MM.1S (cell line): ENCODE measurements around the gene GIPR.

Experiments used
- CTCF ChIP-seq: fragments of 300-600 bp; sonication (generic); IDR thresholded peaks from 2 replicates; pipeline ENCODE4 v1.5.1; 2016; ENCODE audit warnings: antibody characterized with exemption, low read length, mixed read lengths
- EZH2 ChIP-seq: fragments of 300-600 bp; sonication (generic); optimal IDR thresholded peaks from 2 replicates; pipeline ENCODE3; 2017; ENCODE audit warnings: low read depth, mild to moderate bottlenecking, antibody characterized with exemption, low read length, mixed read lengths

- no peak for TF ChIP-seq CTCF
- no peak for TF ChIP-seq EZH2
Observed at GRCh38 chr19:45632468-45633196, 35.4 kb upstream of the GIPR start.
